GM19328 (cell line): ENCODE data around the gene RNU5D-1.
"Not testable (repeated sequence)": the region's sequence is repeated elsewhere in the genome, so short reads cannot be mapped to it uniquely, and the experiment has no call there.

ENCODE experiments used
- ATAC-seq: cut with Tn5 transposase; IDR thresholded peaks from one replicate; pipeline ENCODE4 v1.9.1; 2021; ENCODE audit warnings: mild to moderate bottlenecking, moderate library complexity; ENCODE audit not compliant: unreplicated experiment

Gene RNU5D-1

DNA sequence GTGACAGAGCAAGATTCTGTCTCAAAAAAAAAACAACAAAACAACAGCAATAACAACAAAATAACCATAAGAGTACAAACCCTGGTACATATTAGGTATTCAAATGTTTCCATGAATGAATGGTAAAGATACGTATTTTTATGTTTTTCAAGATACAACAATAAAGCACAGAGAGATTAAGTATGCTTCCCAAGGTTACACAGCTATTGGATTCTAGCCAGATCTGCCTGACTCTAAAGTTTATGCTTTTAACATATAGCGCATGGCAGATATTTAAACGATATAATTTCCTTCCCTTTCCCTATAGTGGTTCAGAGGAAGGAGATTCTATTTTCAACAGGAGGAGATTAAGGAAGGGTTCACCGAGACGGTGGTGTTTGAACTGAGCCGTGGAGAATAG lies 25.5 kb downstream of the RNU5D-1 start:
- no peak for ATAC-seq

DNA sequence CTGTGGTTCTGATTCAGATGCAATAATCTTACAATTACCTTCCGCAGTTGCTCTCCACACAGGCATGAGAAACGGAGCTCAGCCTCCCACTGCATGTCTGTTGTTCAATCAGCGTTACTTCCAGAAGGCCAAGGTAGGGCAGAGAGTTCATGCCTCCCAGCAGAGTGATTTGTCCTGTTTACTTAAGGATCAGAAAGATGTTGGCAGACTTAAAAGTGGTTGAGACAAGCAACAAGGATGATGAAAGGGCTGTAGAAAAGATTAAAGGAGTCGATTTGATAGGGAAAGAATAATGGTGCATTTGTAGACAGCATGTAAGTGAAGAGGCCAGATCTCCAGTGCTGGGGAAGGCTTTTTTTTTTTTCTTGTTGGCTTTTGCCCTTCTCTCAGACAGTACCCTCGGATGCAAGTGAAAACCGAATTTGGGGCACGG lies 29.8 kb downstream of the RNU5D-1 start:
- ATAC-seq = no peak

DNA sequence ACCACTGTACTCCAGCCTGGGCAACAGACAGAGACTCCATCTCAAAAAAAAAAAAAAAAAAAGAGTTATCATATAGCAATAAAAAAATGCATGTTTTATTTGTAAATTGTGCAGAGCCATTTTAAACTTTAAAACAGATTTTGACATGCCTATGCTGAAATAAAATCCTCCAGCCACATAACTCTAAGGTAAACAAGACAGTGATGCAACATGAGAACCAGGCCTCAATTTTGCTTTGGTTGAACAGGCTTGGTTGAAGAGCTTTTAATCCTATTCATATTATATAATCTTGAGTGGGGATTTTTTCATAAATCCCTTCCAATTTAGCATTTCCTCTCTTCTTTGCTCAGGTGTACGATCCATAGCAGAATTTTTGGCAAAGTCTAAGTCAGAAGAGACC lies 30.4 kb downstream of the RNU5D-1 start:
- no peak for ATAC-seq

DNA sequence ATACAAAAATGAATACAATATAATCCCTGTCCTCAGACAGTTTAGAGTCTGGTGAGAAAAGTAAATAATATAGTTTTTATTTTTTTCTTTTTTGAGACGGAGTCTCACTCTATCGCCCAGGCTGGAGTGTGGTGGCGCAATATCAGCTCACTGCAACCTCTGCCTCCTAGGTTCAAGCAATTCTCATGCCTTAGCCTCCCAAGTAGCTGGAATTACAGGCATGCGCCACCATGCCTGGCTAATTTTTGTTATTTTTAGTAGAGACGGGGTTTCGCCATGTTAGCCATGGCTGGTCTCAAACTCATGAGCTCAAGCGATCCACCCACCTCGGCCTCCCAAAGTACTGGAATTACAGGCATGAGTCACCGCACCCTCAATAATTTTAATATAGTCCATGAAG lies 31.6 kb downstream of the RNU5D-1 start:
- ATAC-seq = not testable (repeated sequence)

DNA sequence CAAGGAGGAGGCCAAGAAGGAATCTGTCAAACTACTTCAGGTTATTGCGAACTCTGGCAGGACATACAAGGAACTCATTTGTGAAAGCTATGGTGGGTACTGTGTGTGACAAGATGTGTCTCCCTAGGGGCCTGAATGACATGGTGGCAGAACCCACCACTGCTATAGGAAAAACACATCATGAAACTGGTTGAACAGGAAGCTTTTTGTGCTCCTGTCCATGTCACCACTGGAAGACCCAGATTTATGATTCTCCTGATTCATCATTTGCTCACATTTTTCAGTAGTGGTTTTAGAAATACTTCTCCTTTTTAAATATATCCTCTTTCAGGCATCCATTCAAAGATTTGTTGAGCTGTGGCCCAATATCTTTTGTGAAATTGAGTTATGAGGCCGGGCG lies 32.8 kb downstream of the RNU5D-1 start:
- ATAC-seq = no peak

DNA sequence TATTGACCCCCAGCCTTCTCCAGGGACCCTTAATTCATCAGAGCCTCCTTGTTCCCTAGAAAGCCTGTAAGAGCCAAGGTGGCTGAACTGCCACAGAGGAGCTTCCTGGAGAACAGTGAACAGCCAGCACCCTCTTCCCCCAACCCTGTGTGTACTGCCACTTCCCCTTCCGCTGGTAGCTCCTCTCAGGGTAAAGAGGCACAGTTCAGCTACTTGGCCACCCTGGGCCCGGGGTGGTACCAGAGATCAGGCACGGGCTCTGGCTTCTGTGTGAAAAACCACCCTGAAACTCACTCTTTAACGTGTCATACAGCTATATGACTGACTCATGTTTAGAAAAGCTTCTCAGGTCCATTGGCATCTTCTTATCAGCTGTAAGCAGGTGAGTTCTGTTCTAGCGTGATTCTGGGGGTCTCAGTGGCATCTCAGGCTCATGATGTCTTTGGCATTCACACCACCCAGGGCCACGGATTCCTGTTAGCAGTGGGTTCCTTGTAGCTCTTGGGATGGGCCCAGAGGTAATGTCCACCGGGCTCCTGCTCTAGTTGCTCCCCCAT lies 34.1 kb downstream of the RNU5D-1 start:
- no peak for ATAC-seq

DNA sequence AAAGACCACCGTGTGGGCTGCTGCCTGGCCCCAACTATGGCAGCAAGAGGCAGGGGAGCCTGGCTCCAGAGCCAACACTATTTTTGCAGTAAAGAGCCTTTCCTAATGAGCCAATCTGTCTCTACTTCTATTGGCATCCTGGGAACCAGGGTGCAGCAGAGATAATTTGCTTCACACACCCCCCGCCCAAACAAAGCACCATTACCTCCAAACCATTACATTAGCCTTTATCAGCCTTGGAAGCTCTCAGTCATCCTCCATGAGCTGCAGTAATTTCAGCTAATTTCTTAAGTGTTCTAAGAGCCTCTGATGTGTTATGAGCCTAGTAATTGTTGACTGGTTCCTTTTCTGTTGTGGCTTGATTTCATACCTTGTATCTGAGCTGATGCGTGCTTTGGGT lies 34.9 kb downstream of the RNU5D-1 start:
- ATAC-seq = no peak

DNA sequence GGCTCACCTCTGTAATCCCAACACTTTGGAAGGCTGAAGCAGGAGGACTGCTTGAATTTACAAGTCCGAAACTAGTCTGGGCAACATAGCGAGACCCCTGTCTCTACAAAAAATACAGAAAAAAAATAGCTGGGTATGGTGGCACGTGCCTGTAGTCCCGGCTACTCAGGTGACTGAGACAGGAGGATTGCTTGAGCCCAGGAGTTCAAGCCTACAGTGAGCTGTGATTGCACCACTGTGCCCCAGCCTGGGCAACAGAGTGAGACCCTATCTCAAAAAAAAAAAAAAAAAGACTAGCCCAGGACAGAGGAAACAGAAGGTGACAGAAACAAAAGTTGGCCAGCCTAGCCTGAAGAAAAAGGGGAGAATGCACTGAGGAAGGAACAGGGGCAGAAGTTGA lies 35.3 kb downstream of the RNU5D-1 start:
- no peak for ATAC-seq

DNA sequence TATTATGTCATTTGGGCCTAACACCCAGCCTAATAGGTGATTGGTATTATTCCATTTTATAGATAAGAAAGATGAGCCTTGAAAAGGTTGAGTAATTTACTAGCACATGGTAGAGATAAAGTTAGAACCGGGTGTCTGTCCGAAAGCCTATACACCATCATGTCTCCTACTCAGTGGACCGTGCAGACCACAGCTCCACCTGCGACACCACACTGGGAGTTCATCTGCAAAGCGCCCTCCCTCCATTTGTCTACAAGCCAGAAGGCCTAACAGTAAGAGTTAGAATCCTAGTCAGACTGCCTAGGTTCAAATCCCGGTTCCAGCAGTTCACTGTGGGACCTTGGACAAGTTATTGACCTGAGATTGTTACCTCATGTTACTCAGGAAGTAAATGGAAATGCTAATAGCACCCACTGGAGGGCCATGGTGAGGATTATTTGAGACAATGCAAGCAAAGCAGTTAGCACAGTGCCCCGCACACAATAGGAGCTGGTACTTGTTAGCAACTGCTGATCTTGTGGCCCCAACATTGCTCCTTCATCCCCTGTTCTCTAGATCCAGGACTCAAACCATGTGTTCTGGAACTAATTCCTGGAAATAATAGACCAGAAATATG lies 36.0 kb downstream of the RNU5D-1 start:
- ATAC-seq = peak; percentile 74

DNA sequence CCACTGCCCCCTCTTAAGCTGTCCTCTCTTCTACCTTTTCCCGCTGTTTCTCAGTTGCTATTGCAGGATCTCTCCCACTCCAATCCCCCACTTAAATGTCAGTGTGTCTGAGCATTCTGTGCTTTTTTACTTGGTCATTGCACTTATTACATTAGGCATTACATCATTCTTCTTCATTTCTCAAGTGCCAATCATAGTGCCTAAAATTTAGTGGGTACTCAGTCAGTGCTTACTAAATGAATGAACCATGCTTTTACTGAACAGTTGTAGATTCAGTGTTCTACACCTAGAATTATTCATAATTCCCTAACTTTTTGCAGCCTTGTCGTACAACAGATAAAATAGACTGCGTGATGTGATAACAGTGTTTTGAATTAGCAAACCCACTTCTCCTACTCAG lies 37.1 kb downstream of the RNU5D-1 start:
- ATAC-seq = no peak

DNA sequence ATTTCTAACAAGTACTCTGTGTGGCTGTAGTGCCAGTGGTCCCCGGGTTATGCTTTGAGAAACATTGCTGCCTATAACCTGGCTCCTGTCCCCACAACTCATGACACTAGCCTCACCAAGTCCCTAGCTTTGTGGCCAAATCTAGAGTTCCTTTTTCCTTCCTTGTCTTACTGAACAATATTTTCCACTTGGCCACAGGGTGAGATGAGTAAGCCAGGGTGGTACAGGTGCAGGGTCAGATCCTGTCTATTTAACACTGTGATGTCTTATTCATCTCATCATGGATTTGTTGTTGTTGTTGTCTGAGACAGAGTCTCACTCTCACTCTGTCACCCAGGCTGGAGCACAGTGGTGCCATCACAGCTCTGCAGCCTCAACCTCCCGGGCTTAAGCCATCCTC lies 37.8 kb downstream of the RNU5D-1 start:
- ATAC-seq = no peak

DNA sequence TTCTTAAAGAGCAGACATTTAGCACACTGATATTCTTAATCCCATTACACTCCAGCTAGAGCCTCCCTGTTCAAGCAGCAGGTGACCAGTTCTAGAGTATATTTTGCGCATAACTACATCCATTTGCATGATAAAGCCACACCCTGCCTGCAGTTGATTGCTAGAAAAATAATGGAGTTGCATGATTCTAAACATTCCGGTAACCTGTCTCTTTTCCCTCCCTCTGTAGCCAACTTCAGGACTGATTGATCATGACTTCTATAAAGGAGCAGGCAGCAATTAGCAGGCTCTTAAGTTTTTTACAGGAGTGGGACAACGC lies 41.6 kb downstream of the RNU5D-1 start:
- ATAC-seq = no peak

DNA sequence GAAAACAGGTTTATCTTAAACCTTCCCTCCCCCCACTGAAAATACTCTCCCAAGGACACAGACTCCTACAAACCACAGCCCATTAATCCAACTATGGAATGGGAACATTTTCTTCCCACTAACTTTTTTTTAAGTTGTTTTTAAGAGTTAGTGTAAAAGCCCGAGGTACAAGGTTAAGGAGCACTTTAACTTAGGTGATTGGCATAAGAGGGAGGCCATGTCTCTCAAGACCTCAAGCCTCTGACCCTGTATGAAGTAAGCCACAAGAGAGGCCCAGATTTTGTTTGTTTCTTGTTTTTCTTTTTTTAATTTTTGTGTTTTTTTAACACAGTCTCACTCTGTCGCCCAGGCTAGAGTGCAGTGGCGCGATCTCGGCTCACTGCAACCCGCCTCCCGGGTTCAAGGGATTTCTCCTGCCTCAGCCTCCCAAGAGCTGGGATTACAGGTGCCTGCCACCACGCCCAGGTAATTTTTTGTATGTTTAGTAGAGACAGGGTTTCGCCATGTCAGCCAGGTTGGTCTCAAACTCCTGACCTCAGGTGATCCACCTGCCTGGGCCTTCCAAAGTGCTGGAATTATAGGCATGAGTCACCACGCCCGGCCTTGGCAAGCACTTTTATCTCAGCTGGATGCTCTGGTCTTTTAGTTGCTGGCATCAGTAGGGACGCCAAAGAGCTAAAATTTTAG lies 42.1 kb downstream of the RNU5D-1 start:
- no peak for ATAC-seq

DNA sequence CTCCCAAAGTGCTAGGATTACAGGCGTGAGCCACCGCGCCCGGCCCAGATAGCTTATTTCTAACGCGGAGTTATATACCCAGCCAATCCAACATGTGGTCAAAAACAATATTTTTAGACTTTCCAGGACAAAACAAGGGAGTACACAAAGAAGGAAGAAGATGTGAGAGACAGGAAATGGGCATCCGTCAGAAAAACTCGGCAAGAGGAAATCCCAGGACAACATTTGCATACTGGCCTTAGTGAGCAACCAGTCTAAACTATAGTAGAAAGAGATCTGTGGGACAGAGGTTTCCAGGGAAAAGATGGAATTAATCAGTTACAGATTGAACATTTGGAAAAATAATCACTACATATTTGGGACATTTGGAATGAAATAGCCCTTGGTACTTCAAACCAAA lies 45.1 kb downstream of the RNU5D-1 start:
- no peak for ATAC-seq

DNA sequence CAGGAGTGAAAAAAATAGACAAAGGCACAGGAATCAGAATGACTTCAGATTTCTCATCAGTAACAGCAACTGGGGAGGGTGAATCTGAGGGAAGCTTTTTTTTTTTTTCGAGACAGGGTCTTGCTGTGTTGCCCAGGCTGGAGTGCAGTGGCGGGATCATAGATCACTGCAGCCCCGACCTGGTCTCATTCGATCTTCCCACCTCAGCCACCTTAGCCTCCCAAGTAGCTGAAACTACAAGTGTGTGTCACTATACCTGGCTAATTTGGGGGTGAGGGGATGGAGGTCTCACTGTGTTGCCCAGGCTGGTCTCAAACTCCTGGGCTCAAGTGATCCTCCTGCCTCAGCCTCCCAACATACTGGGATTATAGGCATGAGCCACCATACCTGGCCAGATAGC lies 45.8 kb downstream of the RNU5D-1 start:
- no peak for ATAC-seq

DNA sequence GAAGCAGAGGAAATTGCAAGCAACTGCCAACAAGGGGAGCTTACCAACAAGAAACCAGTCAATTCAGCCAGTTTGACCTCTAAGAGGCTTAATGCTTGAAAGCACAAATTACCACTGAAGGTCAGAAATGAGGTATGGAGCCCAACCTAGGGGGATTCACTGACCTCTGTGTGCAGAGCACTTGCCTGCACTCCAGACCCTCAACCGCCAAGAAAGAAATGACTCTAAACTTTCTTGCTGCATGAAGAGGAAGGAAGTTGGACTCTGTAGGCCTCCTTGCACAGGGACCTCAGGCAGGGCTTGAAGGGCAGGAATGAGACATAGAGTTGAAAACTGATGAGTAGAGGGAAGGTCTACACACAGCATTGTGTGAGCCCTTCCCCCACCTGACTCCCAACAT lies 46.4 kb downstream of the RNU5D-1 start:
- no peak for ATAC-seq

DNA sequence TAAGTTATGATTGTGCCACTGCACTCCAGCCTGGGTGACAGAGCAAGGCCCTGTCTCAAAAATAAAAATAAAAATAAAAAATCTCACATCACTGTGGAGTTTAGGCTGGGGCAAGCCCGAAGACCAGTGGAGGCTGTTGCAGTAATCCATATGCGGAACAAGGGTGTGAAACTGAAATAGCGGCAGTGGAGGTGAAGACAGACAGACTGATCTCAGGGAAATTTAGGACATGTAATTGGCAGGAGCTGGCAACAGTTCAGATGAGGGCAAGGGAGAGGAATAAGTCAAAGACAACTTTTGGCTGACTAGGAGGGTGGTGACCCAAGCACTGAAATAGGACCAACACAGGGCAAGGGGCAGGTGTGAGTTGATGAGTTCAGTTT lies 48.1 kb downstream of the RNU5D-1 start:
- no peak for ATAC-seq

DNA sequence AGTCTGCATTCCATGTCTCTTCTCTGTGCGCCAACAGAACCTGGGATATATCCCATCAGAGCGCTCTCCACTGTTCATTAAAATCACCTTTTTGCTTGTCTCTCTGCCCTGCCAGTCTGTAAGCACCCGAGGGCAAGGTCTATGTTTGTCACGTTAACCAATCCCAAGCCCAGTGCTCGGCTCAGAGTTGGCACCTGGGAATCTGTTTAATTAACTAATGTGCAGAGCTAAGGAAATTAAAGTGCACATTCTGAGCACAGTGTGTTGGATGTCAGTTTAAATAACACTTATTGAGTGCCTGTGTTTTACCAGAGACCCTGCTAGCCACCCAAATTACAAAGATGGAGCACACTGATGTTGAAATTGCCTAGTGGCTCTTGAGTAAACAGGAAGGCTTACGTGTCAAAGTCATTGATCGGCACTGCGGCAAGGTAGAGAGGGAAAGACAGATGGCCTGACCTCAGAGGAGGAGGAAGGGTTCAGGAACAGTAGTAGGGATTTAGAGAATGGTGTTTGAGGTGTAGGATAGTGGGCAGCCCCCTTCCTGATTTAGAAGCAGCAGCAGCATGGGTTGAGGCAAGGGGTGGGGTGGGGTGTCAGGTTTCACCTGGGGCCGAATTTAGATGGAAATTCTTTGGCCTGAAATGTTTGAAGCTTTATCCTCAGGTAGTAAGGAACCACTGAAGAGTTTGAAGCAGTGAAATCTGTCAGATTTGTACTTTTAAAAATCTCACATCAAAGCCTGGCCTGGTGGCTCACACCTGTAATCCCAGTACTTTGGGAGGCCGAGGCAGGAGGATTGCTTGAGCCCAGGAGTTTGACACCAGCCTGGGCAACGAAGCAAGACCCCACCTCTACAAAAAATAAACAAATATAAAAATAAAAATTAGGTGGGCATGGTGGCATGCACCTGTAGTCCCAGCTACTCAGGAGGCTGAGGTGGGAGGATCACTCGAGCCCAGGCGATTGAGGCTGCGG lies 48.8 kb downstream of the RNU5D-1 start:
- no peak for ATAC-seq
